H9 (cell line): ENCODE data around the gene IL6ST. TPM values are rescaled to one million over a fixed set of nuclear protein-coding genes. Genes with fewer than 3 reads are reported as not detected.

Experiments used
- DNase-seq: peaks from one replicate; pipeline ENCODE4 v3.0.0-alpha.2; 2017
- H2AFZ ChIP-seq: one replicate; pipeline ENCODE4 v1.6.1; 2013; ENCODE audit warnings: mild to moderate bottlenecking, low read length, control low read depth, moderate library complexity
- H2AK5ac ChIP-seq: 2 replicates; pipeline ENCODE4 v1.6.1; 2013; ENCODE audit warnings: low read length, control low read depth, mixed read lengths; ENCODE audit not compliant: insufficient read length
- H2BK120ac ChIP-seq: one replicate; pipeline ENCODE4 v1.6.1; 2013; ENCODE audit warnings: low read depth, mild to moderate bottlenecking, low read length, control low read depth, inconsistent platforms; ENCODE audit not compliant: poor library complexity, severe bottlenecking
- H2BK12ac ChIP-seq: 2 replicates; pipeline ENCODE4 v1.6.1; 2013; ENCODE audit warnings: low read length, control low read depth, mixed read lengths, low read depth; ENCODE audit not compliant: insufficient read length
- H2BK15ac ChIP-seq: 2 replicates; pipeline ENCODE4 v1.6.1; 2013; ENCODE audit warnings: low read depth, low read length, control low read depth
- H2BK20ac ChIP-seq: one replicate; pipeline ENCODE4 v1.6.1; 2013; ENCODE audit warnings: low read depth, mild to moderate bottlenecking, low read length, control low read depth, inconsistent platforms; ENCODE audit not compliant: poor library complexity, severe bottlenecking
- H2BK5ac ChIP-seq: 2 replicates; pipeline ENCODE4 v1.6.1; 2013; ENCODE audit warnings: low read length, control low read depth, mixed read lengths; ENCODE audit not compliant: insufficient read length
- H3K14ac ChIP-seq: 2 replicates; pipeline ENCODE4 v1.6.1; 2013; ENCODE audit warnings: low read length, control low read depth; ENCODE audit not compliant: insufficient read depth
- H3K18ac ChIP-seq: 2 replicates; pipeline ENCODE4 v1.6.1; 2013; ENCODE audit warnings: low read depth, mild to moderate bottlenecking, mixed read lengths, low read length, control low read depth; ENCODE audit not compliant: insufficient read length
- H3K23ac ChIP-seq: 2 replicates; pipeline ENCODE4 v1.6.1; 2013; ENCODE audit warnings: low read length, control low read depth, mixed read lengths, low read depth; ENCODE audit not compliant: insufficient read length
- H3K23me2 ChIP-seq: 2 replicates; pipeline ENCODE4 v1.6.1; 2013; ENCODE audit warnings: low read depth, mild to moderate bottlenecking, mixed read lengths, low read length, control low read depth; ENCODE audit not compliant: insufficient read length, poor library complexity, severe bottlenecking
- H3K27ac ChIP-seq: 2 replicates; pipeline ENCODE4 v1.5.1; 2013; ENCODE audit warnings: low read length, control low read depth, mixed read lengths, low read depth; ENCODE audit not compliant: insufficient read length
- H3K27me3 ChIP-seq: 2 replicates; pipeline ENCODE4 v1.6.1; 2013; ENCODE audit warnings: low read length, control low read depth, inconsistent platforms; ENCODE audit not compliant: insufficient read depth
- H3K4ac ChIP-seq: 2 replicates; pipeline ENCODE4 v1.6.1; 2013; ENCODE audit warnings: low read depth, mild to moderate bottlenecking, control low read depth, inconsistent platforms, low read length, moderate library complexity
- H3K4me1 ChIP-seq: 2 replicates; pipeline ENCODE4 v1.6.1; 2013; ENCODE audit warnings: low read length, control low read depth, inconsistent platforms; ENCODE audit not compliant: insufficient read depth
- H3K4me2 ChIP-seq: 2 replicates; pipeline ENCODE4 v1.6.1; 2013; ENCODE audit warnings: low read length, control low read depth, mixed read lengths; ENCODE audit not compliant: insufficient read length, insufficient read depth
- H3K56ac ChIP-seq: 2 replicates; pipeline ENCODE4 v1.6.1; 2013; ENCODE audit warnings: low read depth, mild to moderate bottlenecking, mixed read lengths, low read length, control low read depth; ENCODE audit not compliant: insufficient read length
- H3K79me1 ChIP-seq: 2 replicates; pipeline ENCODE4 v1.6.1; 2013; ENCODE audit warnings: low read depth, mild to moderate bottlenecking, moderate library complexity, low read length, control low read depth, inconsistent platforms; ENCODE audit not compliant: insufficient read depth, poor library complexity, severe bottlenecking
- H3K79me2 ChIP-seq: 2 replicates; pipeline ENCODE4 v1.6.1; 2013; ENCODE audit warnings: low read length, control low read depth, inconsistent platforms; ENCODE audit not compliant: insufficient read depth
- H3K9ac ChIP-seq: 2 replicates; pipeline ENCODE4 v1.6.1; 2013; ENCODE audit warnings: low read length, control low read depth, mixed read lengths; ENCODE audit not compliant: insufficient read length; ENCODE audit errors: extremely low read depth
- H3K9me3 ChIP-seq: one replicate; pipeline ENCODE4 v1.6.1; 2013; ENCODE audit warnings: low read depth, low read length, inconsistent platforms; ENCODE audit not compliant: control insufficient read depth
- H3T11ph ChIP-seq: one replicate; pipeline ENCODE4 v1.6.1; 2013; ENCODE audit warnings: mild to moderate bottlenecking, low read length, control low read depth, inconsistent platforms
- H4K20me1 ChIP-seq: one replicate; pipeline ENCODE4 v1.6.1; 2013; ENCODE audit not compliant: control insufficient read depth, insufficient read length, insufficient read depth
- H4K5ac ChIP-seq: 2 replicates; pipeline ENCODE4 v1.6.1; 2013; ENCODE audit warnings: low read depth, mild to moderate bottlenecking, mixed read lengths, low read length, control low read depth; ENCODE audit not compliant: insufficient read length
- H4K8ac ChIP-seq: replicated peaks from 2 replicates; pipeline ENCODE4 v1.6.1; 2013; ENCODE audit warnings: low read length, control low read depth, mixed read lengths, low read depth; ENCODE audit not compliant: insufficient read length
- H4K91ac ChIP-seq: 2 replicates; pipeline ENCODE4 v1.6.1; 2013; ENCODE audit warnings: low read depth, mild to moderate bottlenecking, moderate library complexity, mixed read lengths, low read length, control low read depth; ENCODE audit not compliant: insufficient read length
- H3K27ac Mint-ChIP-seq, 3 experiments: 2 replicates in 2 of 3; 3 replicates in 1 of 3; pipeline ENCODE4 v1.8.0; 2020 to 2021; ENCODE audit warnings: mixed read lengths in 3 of 3, mild to moderate bottlenecking in 1 of 3, moderate library complexity in 1 of 3
- H3K27me3 Mint-ChIP-seq: 2 replicates; pipeline ENCODE4 v1.8.0; 2021; ENCODE audit warnings: low read depth, mild to moderate bottlenecking, moderate library complexity, mixed read lengths
- H3K36me3 Mint-ChIP-seq, 3 experiments: 2 replicates in 2 of 3; 3 replicates in 1 of 3; pipeline ENCODE4 v1.8.0; 2020 to 2021; ENCODE audit warnings: low read depth in 3 of 3, mixed read lengths in 3 of 3; ENCODE audit not compliant: insufficient read depth in 1 of 3
- H3K4me1 Mint-ChIP-seq, 2 experiments: 2 replicates each; pipeline ENCODE4 v1.8.0; 2020; ENCODE audit warnings: mixed read lengths in 2 of 2
- H3K4me3 Mint-ChIP-seq, 2 experiments: 2 replicates in 1 of 2; 3 replicates in 1 of 2; pipeline ENCODE4 v1.8.0; 2020 to 2021; ENCODE audit warnings: mild to moderate bottlenecking in 2 of 2, mixed read lengths in 2 of 2, moderate library complexity in 1 of 2
- H3K9me3 Mint-ChIP-seq, 2 experiments: 2 replicates in 1 of 2; 3 replicates in 1 of 2; pipeline ENCODE4 v1.8.0; 2020; ENCODE audit warnings: mild to moderate bottlenecking in 2 of 2, mixed read lengths in 2 of 2, moderate library complexity in 1 of 2
- WGBS: extraction: QIAGEN DNeasy Blood & Tissue Kit; methylation state at CpG from one replicate; pipeline ENCODE4 v1.1.7; 2013; ENCODE audit warnings: missing lambda C conversion rate, low lambda C conversion rate, mixed read lengths; ENCODE audit not compliant: insufficient read length; ENCODE audit errors: extremely low coverage; 5-methylcytosine and 5-hydroxymethylcytosine counted together
- total RNA-seq: library from RNA; stranded (reverse); gene quantifications from 2 replicates; pipeline ENCODE4 v1.2.1, GENCODE V29; 2021
- TF ChIP-seq, protein P1 (sequence below): fragments of 200-600 bp; sonication (generic); conservative IDR thresholded peaks from 3 replicates; pipeline ENCODE4 v1.8.0; 2021; ENCODE audit warnings: antibody characterized with exemption, mild to moderate bottlenecking

Gene IL6ST
- total RNA-seq, 1 experiment from 2014 or later = 11.1 TPM

DNA sequence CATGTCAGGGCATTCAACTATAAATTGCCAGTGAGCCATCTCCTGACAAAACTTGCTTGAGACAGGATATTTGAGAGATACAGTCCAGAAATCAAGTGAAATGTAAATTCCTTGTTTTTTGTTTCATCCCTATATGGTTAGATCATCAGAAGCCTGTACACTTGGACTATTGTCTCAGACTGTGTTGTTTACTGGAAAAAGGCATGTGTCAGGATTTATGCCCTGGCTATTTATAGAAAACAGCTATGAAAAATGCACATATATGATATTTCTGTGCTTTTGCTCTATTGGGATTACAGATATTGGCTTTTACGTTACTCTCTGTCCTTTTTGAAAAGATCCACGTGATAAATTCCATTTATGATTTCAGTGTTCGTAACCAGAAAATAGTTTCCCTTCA is 99.4 kb downstream of the IL6ST start:
- Mint-ChIP-seq H3K36me3 (peaks cover 0 to 4% (median 0%) of the 10 kb centered on the region in 3 experiments; a peak in 3 of 7 replicates), H3K4me3 (no peak overlapping the region), H3K27ac (no peak overlapping the region), H3K27me3 (peaks cover 2% of the 10 kb centered on the region), H3K9me3 (peaks cover 0 to 2% of the 10 kb centered on the region in 2 experiments; a peak in 2 of 5 replicates), H3K4me1 (no peaks in the 10 kb centered on the region; a peak in 1 of 4 replicates)
- TF ChIP-seq, protein P1, sequence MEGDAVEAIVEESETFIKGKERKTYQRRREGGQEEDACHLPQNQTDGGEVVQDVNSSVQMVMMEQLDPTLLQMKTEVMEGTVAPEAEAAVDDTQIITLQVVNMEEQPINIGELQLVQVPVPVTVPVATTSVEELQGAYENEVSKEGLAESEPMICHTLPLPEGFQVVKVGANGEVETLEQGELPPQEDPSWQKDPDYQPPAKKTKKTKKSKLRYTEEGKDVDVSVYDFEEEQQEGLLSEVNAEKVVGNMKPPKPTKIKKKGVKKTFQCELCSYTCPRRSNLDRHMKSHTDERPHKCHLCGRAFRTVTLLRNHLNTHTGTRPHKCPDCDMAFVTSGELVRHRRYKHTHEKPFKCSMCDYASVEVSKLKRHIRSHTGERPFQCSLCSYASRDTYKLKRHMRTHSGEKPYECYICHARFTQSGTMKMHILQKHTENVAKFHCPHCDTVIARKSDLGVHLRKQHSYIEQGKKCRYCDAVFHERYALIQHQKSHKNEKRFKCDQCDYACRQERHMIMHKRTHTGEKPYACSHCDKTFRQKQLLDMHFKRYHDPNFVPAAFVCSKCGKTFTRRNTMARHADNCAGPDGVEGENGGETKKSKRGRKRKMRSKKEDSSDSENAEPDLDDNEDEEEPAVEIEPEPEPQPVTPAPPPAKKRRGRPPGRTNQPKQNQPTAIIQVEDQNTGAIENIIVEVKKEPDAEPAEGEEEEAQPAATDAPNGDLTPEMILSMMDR = no peak
- H3K9me3 ChIP-seq = no peaks in the 10 kb centered on the region
- H4K20me1 ChIP-seq = no peaks in the 10 kb centered on the region
- H3K14ac ChIP-seq = no peak overlapping the region
- H2BK12ac ChIP-seq = no peak overlapping the region
- no peak overlapping the region for H3K4ac ChIP-seq
- no peak overlapping the region for H4K5ac ChIP-seq
- no peaks in the 10 kb centered on the region for H3K79me1 ChIP-seq
- H3K9ac ChIP-seq = no peak overlapping the region
- H2BK20ac ChIP-seq = no peak overlapping the region
- no peak overlapping the region for H3K4me2 ChIP-seq
- no peak overlapping the region for H2AK5ac ChIP-seq
- no peak overlapping the region for H2BK120ac ChIP-seq
- no peak overlapping the region for H4K91ac ChIP-seq
- H4K8ac ChIP-seq = no peak overlapping the region
- H3K4me1 ChIP-seq = no peaks in the 10 kb centered on the region
- no peaks in the 10 kb centered on the region for H3K23me2 ChIP-seq
- no peaks in the 10 kb centered on the region for H3K79me2 ChIP-seq
- H3K18ac ChIP-seq = no peak overlapping the region
- no peak overlapping the region for H2BK5ac ChIP-seq
- H3K27me3 ChIP-seq = no peaks in the 10 kb centered on the region
- no peak for DNase-seq
- no CpG with 5 or more reads among the region's 3 CpGs for WGBS
- H3K56ac ChIP-seq = no peak overlapping the region
- no peak overlapping the region for H2BK15ac ChIP-seq
- no peak overlapping the region for H3T11ph ChIP-seq
- no peak overlapping the region for H3K27ac ChIP-seq
- no peak overlapping the region for H3K23ac ChIP-seq
- no peak overlapping the region for H2AFZ ChIP-seq
